Fibroblast of lung (primary cell): Measurements from ENCODE around the gene KCNMA1. TPM values are rescaled to one million over a fixed set of nuclear protein-coding genes. Genes with fewer than 3 reads are reported as not detected.

Experiments used
- DNase-seq, 2 donors: peaks; one replicate each; pipeline versions ENCODE4 v3.0.0 to v3.0.0-alpha.2; 2010; ENCODE audit warnings: low read depth in 2 of 2
- H2AFZ ChIP-seq: 2 replicates; pipeline ENCODE4 v1.5.1; 2012; ENCODE audit warnings: low read length, control low read depth, inconsistent platforms
- H3K27ac ChIP-seq: 2 replicates; pipeline ENCODE4 v1.5.1; 2011; ENCODE audit warnings: low read length, control low read depth; ENCODE audit not compliant: insufficient read depth
- H3K27me3 ChIP-seq: 2 replicates; pipeline ENCODE4 v1.5.1; 2011; ENCODE audit warnings: mild to moderate bottlenecking, low read length; ENCODE audit not compliant: control insufficient read depth, insufficient read depth
- H3K36me3 ChIP-seq: 2 replicates; pipeline ENCODE4 v1.5.1; 2011; ENCODE audit warnings: low read length; ENCODE audit not compliant: control insufficient read depth, insufficient read depth
- H3K4me1 ChIP-seq: 2 replicates; pipeline ENCODE4 v1.5.1; 2011; ENCODE audit warnings: low read length; ENCODE audit not compliant: control insufficient read depth, insufficient read depth; ENCODE audit errors: extremely low read depth
- H3K4me2 ChIP-seq: 2 replicates; pipeline ENCODE4 v1.5.1; 2011; ENCODE audit warnings: low read length, control low read depth; ENCODE audit not compliant: insufficient read depth; ENCODE audit errors: extremely low read depth
- H3K4me3 ChIP-seq, 4 experiments: fragments of 200-600 bp in 1 of 4; sonication (generic) in 1 of 4; replicated peaks in 1 of 4; 2 replicates each; pipeline ENCODE4 v1.5.1; 2011 to 2016; ENCODE audit warnings: low read length in 4 of 4, low read depth in 3 of 4, mild to moderate bottlenecking in 3 of 4, control low read depth in 2 of 4, inconsistent platforms in 1 of 4, mixed read lengths in 1 of 4; ENCODE audit not compliant: insufficient read depth in 1 of 4; ENCODE audit errors: control extremely low read depth in 1 of 4
- H3K79me2 ChIP-seq: 2 replicates; pipeline ENCODE4 v1.5.1; 2012; ENCODE audit warnings: mild to moderate bottlenecking, low read length, inconsistent platforms; ENCODE audit not compliant: control insufficient read depth, insufficient read depth
- H3K9ac ChIP-seq: 2 replicates; pipeline ENCODE4 v1.5.1; 2011; ENCODE audit warnings: mild to moderate bottlenecking, low read length, control low read depth; ENCODE audit not compliant: insufficient read depth
- H3K9me3 ChIP-seq: 2 replicates; pipeline ENCODE4 v1.5.1; 2012; ENCODE audit warnings: low read depth, low read length; ENCODE audit not compliant: control insufficient read depth, insufficient read depth
- H4K20me1 ChIP-seq: 2 replicates; pipeline ENCODE4 v1.5.1; 2011; ENCODE audit warnings: low read length; ENCODE audit not compliant: control insufficient read depth, insufficient read depth; ENCODE audit errors: extremely low read depth
- EZH2 ChIP-seq: IDR thresholded peaks from 2 replicates; pipeline ENCODE4 v1.5.1; 2012; ENCODE audit warnings: low read length, control low read depth, mild to moderate bottlenecking; ENCODE audit errors: missing control alignments
- polyA plus RNA-seq, 2 donors: library from polyadenylated mRNA; depleted of rRNA in 1 of 2; stranded (reverse) in 1 of 2; unstranded in 1 of 2; fragments of >200 nt; gene quantifications; 2 replicates each; pipeline ENCODE4 v1.2.1, GENCODE V29; 2011 to 2012; ENCODE audit warnings: missing spikeins in 1 of 2
- total RNA-seq: library from RNA; depleted of rRNA; stranded (reverse); fragments of >200 nt; gene quantifications from 2 replicates; pipeline ENCODE4 v1.2.1, GENCODE V29; 2014
- TF ChIP-seq, protein P1 (sequence below), 2 donors: IDR thresholded peaks in 1 of 2; conservative IDR thresholded peaks in 1 of 2; 1 replicate in 1 of 2; 2 replicates in 1 of 2; pipeline ENCODE4 v1.5.1; 2011 to 2012; ENCODE audit warnings: low read length in 2 of 2, control low read depth in 1 of 2, inconsistent platforms in 1 of 2, low read depth in 1 of 2, mild to moderate bottlenecking in 1 of 2

Gene KCNMA1
- total and polyA plus RNA-seq, 2 donors (not counting 1 experiment from before 2014, with no cell fraction given): 31.0 to 138 TPM

DNA sequence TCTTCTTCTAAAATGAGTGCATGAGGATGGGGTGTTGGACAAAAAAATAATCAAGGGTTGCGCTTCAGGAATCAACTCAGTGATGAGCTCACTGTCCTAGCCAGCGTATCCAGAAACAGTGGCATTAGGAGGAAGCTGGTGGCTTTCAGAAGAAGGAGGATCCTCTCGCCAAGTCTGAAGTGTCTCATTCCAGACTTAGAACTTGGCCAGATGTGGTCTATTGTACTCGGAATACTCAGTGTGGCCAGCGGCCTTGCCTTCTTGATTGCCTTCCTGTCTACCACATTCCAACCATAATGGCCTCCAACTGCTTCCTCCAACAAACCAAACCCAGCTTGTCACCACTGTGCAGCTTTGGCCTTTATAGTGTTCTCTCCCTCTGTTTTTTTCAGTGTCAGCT, 732.4 kb downstream of the KCNMA1 start:
- Histone ChIP-seq H3K27ac (no peak overlapping the region), H3K4me1 (no peaks in the 10 kb centered on the region), H3K4me3 (no peak overlapping the region), H3K36me3 (no peaks in the 10 kb centered on the region), H3K27me3 (no peaks in the 10 kb centered on the region), H3K79me2 (no peaks in the 10 kb centered on the region), H3K4me2 (no peak overlapping the region), H2AFZ (no peak overlapping the region), H4K20me1 (no peaks in the 10 kb centered on the region), H3K9ac (no peak overlapping the region), H3K9me3 (no peaks in the 10 kb centered on the region)
- no peak for DNase-seq
- TF ChIP-seq, protein P1, sequence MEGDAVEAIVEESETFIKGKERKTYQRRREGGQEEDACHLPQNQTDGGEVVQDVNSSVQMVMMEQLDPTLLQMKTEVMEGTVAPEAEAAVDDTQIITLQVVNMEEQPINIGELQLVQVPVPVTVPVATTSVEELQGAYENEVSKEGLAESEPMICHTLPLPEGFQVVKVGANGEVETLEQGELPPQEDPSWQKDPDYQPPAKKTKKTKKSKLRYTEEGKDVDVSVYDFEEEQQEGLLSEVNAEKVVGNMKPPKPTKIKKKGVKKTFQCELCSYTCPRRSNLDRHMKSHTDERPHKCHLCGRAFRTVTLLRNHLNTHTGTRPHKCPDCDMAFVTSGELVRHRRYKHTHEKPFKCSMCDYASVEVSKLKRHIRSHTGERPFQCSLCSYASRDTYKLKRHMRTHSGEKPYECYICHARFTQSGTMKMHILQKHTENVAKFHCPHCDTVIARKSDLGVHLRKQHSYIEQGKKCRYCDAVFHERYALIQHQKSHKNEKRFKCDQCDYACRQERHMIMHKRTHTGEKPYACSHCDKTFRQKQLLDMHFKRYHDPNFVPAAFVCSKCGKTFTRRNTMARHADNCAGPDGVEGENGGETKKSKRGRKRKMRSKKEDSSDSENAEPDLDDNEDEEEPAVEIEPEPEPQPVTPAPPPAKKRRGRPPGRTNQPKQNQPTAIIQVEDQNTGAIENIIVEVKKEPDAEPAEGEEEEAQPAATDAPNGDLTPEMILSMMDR (conservative IDR thresholded peaks at IDR 0.05 in 1 of 2, IDR thresholded peaks at IDR 0.05 in 1 of 2; ENCODE audit: low read depth in 1 of 2, low read length in 2 of 2): no peak
- no peak for TF ChIP-seq EZH2

DNA sequence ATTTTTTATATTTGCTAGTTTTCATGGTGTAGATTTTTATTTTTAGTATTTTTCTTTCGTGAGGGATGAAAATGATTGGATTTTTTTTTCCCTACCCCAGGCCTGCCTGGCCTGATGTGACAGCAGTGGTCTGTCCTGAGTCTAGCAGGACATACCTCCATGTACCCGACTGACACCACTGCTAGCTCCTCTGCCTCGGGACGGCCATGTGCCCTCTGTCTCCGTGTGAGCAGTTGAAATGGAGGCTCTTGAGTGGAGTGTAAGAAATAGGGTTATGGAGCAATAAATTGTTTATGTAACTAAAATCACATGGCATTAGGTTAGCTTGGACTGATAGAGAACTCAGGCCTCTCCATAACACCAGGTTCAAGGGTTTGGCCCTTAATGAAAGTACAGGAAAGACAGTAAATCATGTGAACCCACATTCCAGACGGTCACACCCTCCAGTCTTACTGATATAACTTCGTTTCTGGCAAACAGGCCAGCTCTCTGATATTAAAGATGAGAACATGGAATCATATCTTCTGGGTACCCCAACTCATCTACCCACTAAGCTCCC, 734.1 kb downstream of the KCNMA1 start:
- no peak overlapping the region for H3K4me3 ChIP-seq
- no peak overlapping the region for H3K4me2 ChIP-seq
- no peaks in the 10 kb centered on the region for H3K36me3 ChIP-seq
- H4K20me1 ChIP-seq: no peaks in the 10 kb centered on the region
- no peak for DNase-seq
- no peaks in the 10 kb centered on the region for H3K27me3 ChIP-seq
- no peak for TF ChIP-seq EZH2
- TF ChIP-seq, protein P1 (conservative IDR thresholded peaks at IDR 0.05 in 1 of 2, IDR thresholded peaks at IDR 0.05 in 1 of 2; ENCODE audit: low read depth in 1 of 2, low read length in 2 of 2): no peak
- H2AFZ ChIP-seq: no peak overlapping the region
- H3K9me3 ChIP-seq: no peaks in the 10 kb centered on the region
- H3K79me2 ChIP-seq: no peaks in the 10 kb centered on the region
- no peak overlapping the region for H3K9ac ChIP-seq
- no peaks in the 10 kb centered on the region for H3K4me1 ChIP-seq
- H3K27ac ChIP-seq: no peak overlapping the region

DNA sequence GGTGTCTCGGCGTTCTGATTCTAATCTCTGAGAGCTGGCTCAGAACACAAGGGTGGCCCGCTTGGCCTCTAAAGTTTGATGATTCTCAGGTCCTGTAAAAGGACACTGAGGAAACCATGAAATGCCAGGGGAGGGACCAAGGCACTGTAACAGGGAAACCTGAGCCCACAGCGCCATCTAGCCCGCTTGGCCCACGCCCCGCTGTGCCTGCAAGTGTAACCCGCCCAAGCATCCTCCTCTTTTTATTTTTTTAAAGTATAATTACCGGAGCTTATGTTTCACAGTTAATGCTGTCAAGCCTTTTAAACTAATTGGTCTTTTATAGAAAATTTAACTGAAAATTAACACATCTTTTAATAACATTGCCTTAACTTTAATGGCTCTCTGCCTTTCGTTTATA, 734.7 kb downstream of the KCNMA1 start:
- Histone ChIP-seq H3K79me2 (no peaks in the 10 kb centered on the region), H3K9me3 (no peaks in the 10 kb centered on the region), H2AFZ (no peak overlapping the region), H3K9ac (no peak overlapping the region), H3K27me3 (no peaks in the 10 kb centered on the region), H3K4me2 (no peak overlapping the region), H3K27ac (no peak overlapping the region), H3K4me1 (no peaks in the 10 kb centered on the region), H4K20me1 (no peaks in the 10 kb centered on the region), H3K4me3 (no peak overlapping the region), H3K36me3 (no peaks in the 10 kb centered on the region)
- peak in 1 of 2 donors; percentile 37 for DNase-seq
- TF ChIP-seq EZH2: no peak
- TF ChIP-seq, protein P1 (conservative IDR thresholded peaks at IDR 0.05 in 1 of 2, IDR thresholded peaks at IDR 0.05 in 1 of 2; ENCODE audit: low read depth in 1 of 2, low read length in 2 of 2): peak in 1 of 2 donors; percentile 41
